HepG2 (cell line): ENCODE data around the gene PHF5A. TPM values are rescaled to one million over a fixed set of nuclear protein-coding genes. Genes with fewer than 3 reads are reported as not detected.
A peak's percentile ranks its signal among the peaks of the same experiment; 100 is the strongest.

ENCODE experiments used
- ATAC-seq: fragments of 200-7000 bp; cut with Tn5 transposase; 3 replicates; pipeline ENCODE4 v1.9.1; 2020; ENCODE audit warnings: mild to moderate bottlenecking, moderate library complexity
- BruUV-seq: library from RNA; stranded (reverse); fragments of 400-500 nt; replicated peaks from 2 replicates; lab custom pipeline; 2021; lab: Mats Ljungman, UMichigan
- CTCF ChIA-PET: fragments of 300-600 bp; formaldehyde crosslinking; extraction: SDS; loops from one replicate; lab custom pipeline; 2021; ENCODE audit warnings: low total read pairs, inconsistent platforms, low intra/inter-chr PET ratio; lab: Yijun Ruan, JAX
- POLR2A ChIA-PET: fragments of 350-600 bp; sonication (Branson Sonifier 250); formaldehyde crosslinking; loops from one replicate; lab custom pipeline; 2020; ENCODE audit warnings: antibody characterized with exemption, inconsistent platforms; lab: Yijun Ruan, JAX
- DNase-seq: peaks from one replicate; pipeline ENCODE4 v3.0.0-alpha.2; 2015; ENCODE audit warnings: low spot score
- FAIRE-seq: peaks from 3 replicates; lab custom pipeline; 2011; peaks lifted over from hg19 to GRCh38; lab: Jason Lieb, UNC
- H2AFZ ChIP-seq: one replicate; pipeline ENCODE4 v1.6.1; 2011; ENCODE audit warnings: low read length, inconsistent platforms
- H3K27ac ChIP-seq: fragments of 300-600 bp; 3 replicates; pipeline ENCODE4 v1.8.0; 2011; ENCODE audit warnings: mixed run types, mild to moderate bottlenecking, mixed read lengths, low read length, inconsistent platforms; ENCODE audit not compliant: insufficient read depth; ENCODE audit errors: extremely low read length
- H3K27me3 ChIP-seq, 2 experiments: fragments of 200-600 bp in 1 of 2; 2 replicates in 1 of 2; 3 replicates in 1 of 2; pipeline versions ENCODE4 v1.6.0 to v1.8.0; 2011; ENCODE audit warnings: low read length in 2 of 2, mild to moderate bottlenecking in 2 of 2, moderate library complexity in 2 of 2, inconsistent platforms in 1 of 2; ENCODE audit not compliant: insufficient read depth in 2 of 2, control insufficient read depth in 1 of 2
- H3K36me3 ChIP-seq, 2 experiments: fragments of 200-600 bp in 1 of 2; replicated peaks in 1 of 2; 2 replicates in 1 of 2; 3 replicates in 1 of 2; pipeline versions ENCODE4 v1.5.1 to v1.8.0; 2011; ENCODE audit warnings: low read length in 2 of 2, inconsistent platforms in 1 of 2; ENCODE audit not compliant: insufficient read depth in 2 of 2, control insufficient read depth in 1 of 2
- H3K4me1 ChIP-seq: 2 replicates; pipeline ENCODE4 v1.5.1; 2012; ENCODE audit warnings: low read length, inconsistent platforms; ENCODE audit not compliant: insufficient read depth
- H3K4me2 ChIP-seq: 2 replicates; pipeline ENCODE4 v1.6.0; 2011; ENCODE audit warnings: low read depth, low read length, inconsistent platforms
- H3K4me3 ChIP-seq, 3 experiments: fragments of 200-600 bp in 1 of 3; sonication (generic), shearing (Covaris generic) in 1 of 3; replicated peaks in 1 of 3; 2 replicates each; pipeline ENCODE4 v1.5.1; 2011 to 2016; ENCODE audit warnings: low read length in 3 of 3, inconsistent platforms in 2 of 3, low read depth in 2 of 3, mild to moderate bottlenecking in 2 of 3, control low read depth in 1 of 3, mixed read lengths in 1 of 3; ENCODE audit not compliant: insufficient read depth in 1 of 3
- H3K79me2 ChIP-seq: one replicate; pipeline ENCODE4 v1.6.1; 2011; ENCODE audit warnings: low read length, inconsistent platforms; ENCODE audit not compliant: insufficient read depth
- H3K9ac ChIP-seq: 2 replicates; pipeline ENCODE4 v1.6.0; 2011; ENCODE audit warnings: mild to moderate bottlenecking, low read depth, low read length, inconsistent platforms; ENCODE audit not compliant: insufficient read depth
- H3K9me3 ChIP-seq: 2 replicates; pipeline ENCODE4 v1.5.1; 2012; ENCODE audit warnings: mild to moderate bottlenecking, low read length
- H4K20me1 ChIP-seq: 2 replicates; pipeline ENCODE4 v1.6.0; 2011; ENCODE audit warnings: inconsistent platforms, mild to moderate bottlenecking, low read length, moderate library complexity; ENCODE audit not compliant: insufficient read depth
- RBM22 ChIP-seq: fragments of 200-400 bp; formaldehyde crosslinking; optimal IDR thresholded peaks from 2 replicates; pipeline ENCODE3; 2017; ENCODE audit warnings: mild to moderate bottlenecking, low read length, moderate library complexity
- STAT5B ChIP-seq: sonication (generic); formaldehyde crosslinking; IDR thresholded peaks from 2 replicates; pipeline ENCODE4 v1.4.0; 2020; ENCODE audit warnings: missing genetic modification reagents
- TIGD3 ChIP-seq: sonication (generic); formaldehyde crosslinking; IDR thresholded peaks from 2 replicates; pipeline ENCODE4 v1.5.1; 2020; ENCODE audit warnings: mild to moderate bottlenecking, missing genetic modification reagents, borderline replicate concordance
- ZBTB42 ChIP-seq: sonication (generic); formaldehyde crosslinking; IDR thresholded peaks from 2 replicates; pipeline ENCODE4 v1.5.0; 2020; ENCODE audit warnings: mild to moderate bottlenecking, missing genetic modification reagents
- ZNF142 ChIP-seq: sonication (generic); formaldehyde crosslinking; IDR thresholded peaks from 2 replicates; pipeline ENCODE4 v1.4.0; 2020; ENCODE audit warnings: missing genetic modification reagents
- ZNF253 ChIP-seq: sonication (generic); formaldehyde crosslinking; IDR thresholded peaks from 2 replicates; pipeline ENCODE4 v1.8.0; 2022; ENCODE audit warnings: mild to moderate bottlenecking, missing genetic modification reagents, borderline replicate concordance
- ZNF34 ChIP-seq: sonication (generic); formaldehyde crosslinking; IDR thresholded peaks from 2 replicates; pipeline ENCODE4 v1.4.0; 2020; ENCODE audit warnings: mild to moderate bottlenecking, missing genetic modification reagents, borderline replicate concordance
- ZNF350 ChIP-seq: sonication (generic); formaldehyde crosslinking; IDR thresholded peaks from 2 replicates; pipeline ENCODE4 v1.4.0; 2020; ENCODE audit warnings: mild to moderate bottlenecking, low read depth, missing genetic modification reagents, borderline replicate concordance
- ZNF484 ChIP-seq: sonication (generic); formaldehyde crosslinking; IDR thresholded peaks from 2 replicates; pipeline ENCODE4 v1.5.1; 2020; ENCODE audit warnings: mild to moderate bottlenecking, low read depth, missing genetic modification reagents, borderline replicate concordance
- WGBS: methylation state at CpG from one replicate; pipeline ENCODE4 v1.1.6; 2017; ENCODE audit warnings: low lambda C conversion rate; 5-methylcytosine and 5-hydroxymethylcytosine counted together
- in situ Hi-C: cut with HindIII; loops from 2 replicates; pipeline ENCODE4 v1.10.0; 2017; ENCODE audit warnings: low pct_unique_long_range_greater_than_20kb; ENCODE audit not compliant: extremely low pct_ligation_motif_present
- intact Hi-C: fragments of 100-400 bp; cut with micrococcal nuclease; formaldehyde crosslinking; loops from one replicate; pipeline ENCODE4 v1.10.0; 2022; ENCODE audit not compliant: unreplicated experiment
- polyA plus RNA-seq, 8 experiments: library from polyadenylated mRNA; depleted of rRNA in 3 of 8; stranded (reverse) in 7 of 8; unstranded in 1 of 8; fragments of >200 nt; fragmentation: Illumina TruSeq in 4 of 8; extraction: Trizol in 4 of 8; gene quantifications; 2 replicates each; pipeline versions ENCODE4 v1.2.1 to v1.2.3, GENCODE V29; 2011 to 2016; ENCODE audit warnings: low read depth in 4 of 8, missing spikeins in 1 of 8, mixed read lengths in 1 of 8; ENCODE audit not compliant: insufficient read depth in 1 of 8
- total RNA-seq, 5 experiments: library from RNA; depleted of rRNA; stranded (reverse); fragments of >200 nt; fragmentation: Illumina TruSeq; extraction: Trizol; gene quantifications; 2 replicates each; pipeline ENCODE4 v1.2.3, GENCODE V29; 2016; ENCODE audit warnings: low read depth in 1 of 5

PHF5A gene
- total and polyA plus RNA-seq, 2 of the 13 experiments (the other 11 are each of a cell fraction or from before 2014, with no cell fraction given) = 56.6 to 105 TPM

- TF ChIP-seq ZNF142 = no peak
- TF ChIP-seq ZBTB42 (CRISPR knock-in tag) = no peak
- TF ChIP-seq ZNF34 (CRISPR knock-in tag) = no peak; the same call in 1 of the 2 replicates
- TF ChIP-seq ZNF350 (CRISPR knock-in tag) = peak; percentile 88; the same call in 1 of the 2 replicates
- peak; percentile 52; the same call in 1 of the 2 replicates for TF ChIP-seq STAT5B (CRISPR knock-in tag)
- TF ChIP-seq, all 625 proteins: peak for 251
Measured at GRCh38 chr22:41468381-41469217, at the start of gene PHF5A, which contains the start of gene ACO2 (continued).

- intact Hi-C loops = no loop called here
- 66% methylated on average over 6 of the region's 7 CpGs for WGBS
- no peak overlapping the region for H3K4me2 ChIP-seq
- POLR2A ChIA-PET = interaction anchor here (1.0 to 2.1 kb wide), 3 partner anchors 49 to 115 kb away, joined by 4 to 6 read pairs (median 4); partner anchors contain the start of genes ACO2 and PHF5A
- DNase-seq (no peak), FAIRE-seq (no peak)
- no peak overlapping the region for H2AFZ ChIP-seq
- no peaks in the 10 kb centered on the region for H3K9me3 ChIP-seq
- H3K36me3 ChIP-seq = peaks cover 5 to 48% of the 10 kb centered on the region in 2 experiments; a peak in 3 of 5 replicates
- BruUV-seq = no TSS peak
- H3K79me2 ChIP-seq = no peaks in the 10 kb centered on the region
- in situ Hi-C loops = loop anchor here (5.0 kb wide), 1 partner anchor 116 kb away; no protein-coding TSS in a partner anchor
- TF ChIP-seq ZNF253 (CRISPR knock-in tag) (peak; percentile 42; the same call in 1 of the 2 replicates), RBM22 (peak; percentile 11), TIGD3 (CRISPR knock-in tag) (no peak), ZNF484 (CRISPR knock-in tag) (no peak)
- TF ChIP-seq, all 625 proteins: peak for 2
- H3K9ac ChIP-seq = no peak overlapping the region
- H3K27me3 ChIP-seq = no peaks in the 10 kb centered on the region
- H3K4me1 ChIP-seq = peaks cover 2% of the 10 kb centered on the region
- H3K27ac ChIP-seq = no peak overlapping the region
- no peak for ATAC-seq
- CTCF ChIA-PET = interaction anchor here (3.5 kb wide), 1 partner anchor 115 kb away, joined by 37 read pairs; no protein-coding TSS in a partner anchor
- H4K20me1 ChIP-seq = no peaks in the 10 kb centered on the region
- no peak overlapping the region for H3K4me3 ChIP-seq
Measured at GRCh38 chr22:41518048-41518347, 49.5 kb upstream of the PHF5A start.
